Upper lobe of left lung (tissue), 6 donors: Measurements from ENCODE around the gene TRIM38. TPM values are rescaled to one million over a fixed set of nuclear protein-coding genes. Genes with fewer than 3 reads are reported as not detected.

ENCODE experiments used
- ATAC-seq, 2 donors: fragments of 200-7000 bp; cut with Tn5 transposase; one replicate each; pipeline ENCODE4 v1.9.1; 2022; ENCODE audit warnings: mild to moderate bottlenecking in 2 of 2, moderate library complexity in 2 of 2; ENCODE audit not compliant: low FRiP score in 2 of 2
- DNase-seq, 2 donors: peaks; one replicate each; pipeline ENCODE4 v3.0.0-alpha.2; 2019 to 2020
- H3K27ac ChIP-seq, 4 donors: fragments of 200-600 bp; sonication (generic); one replicate each; pipeline ENCODE4 v1.5.1; 2016 to 2019
- H3K27me3 ChIP-seq, 4 donors: fragments of 200-600 bp; sonication (generic); one replicate each; pipeline ENCODE4 v1.5.1; 2017 to 2019
- H3K36me3 ChIP-seq, 4 donors: fragments of 200-600 bp; sonication (generic); one replicate each; pipeline ENCODE4 v1.5.1; 2016 to 2019
- H3K4me1 ChIP-seq, 4 donors: fragments of 200-600 bp; sonication (generic); one replicate each; pipeline ENCODE4 v1.5.1; 2018 to 2019
- H3K4me3 ChIP-seq, 4 donors: fragments of 200-600 bp; sonication (generic); one replicate each; pipeline ENCODE4 v1.5.1; 2017 to 2019; ENCODE audit warnings: mild to moderate bottlenecking in 2 of 4, moderate library complexity in 1 of 4
- H3K9me3 ChIP-seq, 4 donors: fragments of 200-600 bp; sonication (generic); one replicate each; pipeline ENCODE4 v1.5.1; 2018 to 2019
- EP300 ChIP-seq, 4 donors: sonication (generic); formaldehyde crosslinking; IDR thresholded peaks; one replicate each; pipeline ENCODE4 v1.5.1; 2017; ENCODE audit warnings: antibody characterized with exemption in 4 of 4, control low read depth in 2 of 4
- POLR2A ChIP-seq, 4 donors: fragments of 450-650 bp; IDR thresholded peaks; one replicate each; pipeline ENCODE4 v1.5.1; 2016 to 2017; ENCODE audit warnings: antibody characterized with exemption in 4 of 4, mild to moderate bottlenecking in 2 of 4
- POLR2AphosphoS5 ChIP-seq, 2 donors: sonication (generic); formaldehyde crosslinking; IDR thresholded peaks; one replicate each; pipeline ENCODE4 v1.5.1; 2017; ENCODE audit warnings: antibody characterized with exemption in 2 of 2
- WGBS, 2 donors: methylation state at CpG; one replicate each; pipeline ENCODE4 v1.1.5; 2017 to 2018; 5-methylcytosine and 5-hydroxymethylcytosine counted together
- total RNA-seq, 6 donors: library from RNA; depleted of rRNA in 4 of 6; stranded (reverse); fragments of >200 nt in 4 of 6; gene quantifications; one replicate each; pipeline versions ENCODE4 v1.1.0 to v1.2.1, GENCODE V29; 2016 to 2021
- TF ChIP-seq, protein P1 (sequence below), 6 experiments: fragments of 450-650 bp in 4 of 6; fragments of 200-600 bp in 2 of 6; sonication (generic) in 2 of 6; IDR thresholded peaks; one replicate each; pipeline ENCODE4 v1.5.1; 2016 to 2019; ENCODE audit warnings: antibody characterized with exemption in 6 of 6
- donor health status: DM: no; HTN: no; CAD: no; lungs with moderate emphysema.
- donor health status: DM: no; HTN: yes; CAD: no; lungs with severe emphysema.

Gene TRIM38
- total RNA-seq, 6 donors from 2014 or later = 9.0 to 22.0 (median 14.7) TPM

DNA sequence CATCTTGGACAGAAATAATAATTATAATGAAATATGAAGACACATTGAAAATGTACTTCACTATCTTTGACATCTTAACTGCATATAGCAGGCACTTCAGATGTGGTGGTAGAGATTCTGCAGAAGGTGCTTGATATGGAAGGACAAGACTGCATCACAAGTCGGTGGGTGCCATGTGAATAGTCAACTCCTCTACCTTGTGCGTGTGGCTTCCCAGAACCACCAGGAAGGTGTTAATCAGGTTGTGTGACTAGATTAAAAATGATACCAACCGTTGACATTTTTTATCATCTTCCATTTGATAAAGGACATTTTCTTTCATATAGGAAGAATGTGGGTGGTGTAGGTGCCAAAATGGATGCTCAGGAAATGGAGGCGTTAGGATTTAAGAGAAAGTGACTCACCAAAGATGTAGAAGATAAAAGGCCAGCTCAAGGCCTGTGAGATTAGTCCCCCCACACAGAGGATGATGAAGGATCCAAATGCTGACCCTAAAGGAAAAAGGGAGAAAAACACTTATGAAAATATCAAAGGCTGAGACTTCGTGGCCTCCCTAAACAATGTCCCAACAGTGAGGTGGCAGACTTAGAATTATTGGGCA lies 44.4 kb upstream of the TRIM38 start:
- TF ChIP-seq, protein P1, sequence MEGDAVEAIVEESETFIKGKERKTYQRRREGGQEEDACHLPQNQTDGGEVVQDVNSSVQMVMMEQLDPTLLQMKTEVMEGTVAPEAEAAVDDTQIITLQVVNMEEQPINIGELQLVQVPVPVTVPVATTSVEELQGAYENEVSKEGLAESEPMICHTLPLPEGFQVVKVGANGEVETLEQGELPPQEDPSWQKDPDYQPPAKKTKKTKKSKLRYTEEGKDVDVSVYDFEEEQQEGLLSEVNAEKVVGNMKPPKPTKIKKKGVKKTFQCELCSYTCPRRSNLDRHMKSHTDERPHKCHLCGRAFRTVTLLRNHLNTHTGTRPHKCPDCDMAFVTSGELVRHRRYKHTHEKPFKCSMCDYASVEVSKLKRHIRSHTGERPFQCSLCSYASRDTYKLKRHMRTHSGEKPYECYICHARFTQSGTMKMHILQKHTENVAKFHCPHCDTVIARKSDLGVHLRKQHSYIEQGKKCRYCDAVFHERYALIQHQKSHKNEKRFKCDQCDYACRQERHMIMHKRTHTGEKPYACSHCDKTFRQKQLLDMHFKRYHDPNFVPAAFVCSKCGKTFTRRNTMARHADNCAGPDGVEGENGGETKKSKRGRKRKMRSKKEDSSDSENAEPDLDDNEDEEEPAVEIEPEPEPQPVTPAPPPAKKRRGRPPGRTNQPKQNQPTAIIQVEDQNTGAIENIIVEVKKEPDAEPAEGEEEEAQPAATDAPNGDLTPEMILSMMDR (IDR thresholded peaks at IDR 0.05) = no peak
- TF ChIP-seq POLR2AphosphoS5 (IDR thresholded peaks at IDR 0.05) (no peak), POLR2A (IDR thresholded peaks at IDR 0.05) (no peak), EP300 (IDR thresholded peaks at IDR 0.05) (no peak)
- no peaks in the 10 kb centered on the region for H3K27me3 ChIP-seq
- H3K4me1 ChIP-seq = no peaks in the 10 kb centered on the region
- no peaks in the 10 kb centered on the region for H3K36me3 ChIP-seq
- no peaks in the 10 kb centered on the region for H3K9me3 ChIP-seq
- DNase-seq = no peak
- WGBS, 2 donors = 69 to 70% methylated on average over 5 of the region's 5 CpGs
- no peak overlapping the region for H3K27ac ChIP-seq
- no peak overlapping the region for H3K4me3 ChIP-seq
- ATAC-seq = no peak

DNA sequence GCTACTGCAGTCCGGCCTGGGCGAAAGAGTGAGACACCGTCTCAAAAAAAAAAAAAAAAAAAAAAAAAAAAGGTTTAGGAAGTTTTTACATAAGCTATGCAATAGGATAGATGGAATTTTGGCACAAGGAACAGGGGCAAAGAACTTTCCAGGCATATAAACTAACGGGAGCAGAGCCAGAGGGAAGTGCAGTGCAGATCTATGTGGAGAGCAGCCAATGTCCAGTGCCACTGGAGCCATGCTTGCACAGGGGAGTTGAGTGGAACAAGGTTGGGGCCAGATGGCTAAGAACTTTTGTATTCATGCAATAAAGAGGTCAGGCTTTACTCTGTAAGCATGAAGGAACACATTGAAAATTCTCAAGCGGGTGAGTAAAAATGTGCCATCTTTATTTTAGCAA lies 42.9 kb upstream of the TRIM38 start:
- TF ChIP-seq POLR2AphosphoS5 (IDR thresholded peaks at IDR 0.05) (no peak), POLR2A (IDR thresholded peaks at IDR 0.05) (no peak)
- TF ChIP-seq, protein P1 (IDR thresholded peaks at IDR 0.05) = no peak
- H3K27ac ChIP-seq = no peak overlapping the region
- no peaks in the 10 kb centered on the region for H3K4me1 ChIP-seq
- 83 to 96% methylated on average over 4 to 5 of the region's 5 CpGs for WGBS, 2 donors
- no peaks in the 10 kb centered on the region for H3K36me3 ChIP-seq
- H3K9me3 ChIP-seq = no peaks in the 10 kb centered on the region
- ATAC-seq = no peak
- H3K27me3 ChIP-seq = no peaks in the 10 kb centered on the region
- H3K4me3 ChIP-seq = no peak overlapping the region
- DNase-seq = no peak

DNA sequence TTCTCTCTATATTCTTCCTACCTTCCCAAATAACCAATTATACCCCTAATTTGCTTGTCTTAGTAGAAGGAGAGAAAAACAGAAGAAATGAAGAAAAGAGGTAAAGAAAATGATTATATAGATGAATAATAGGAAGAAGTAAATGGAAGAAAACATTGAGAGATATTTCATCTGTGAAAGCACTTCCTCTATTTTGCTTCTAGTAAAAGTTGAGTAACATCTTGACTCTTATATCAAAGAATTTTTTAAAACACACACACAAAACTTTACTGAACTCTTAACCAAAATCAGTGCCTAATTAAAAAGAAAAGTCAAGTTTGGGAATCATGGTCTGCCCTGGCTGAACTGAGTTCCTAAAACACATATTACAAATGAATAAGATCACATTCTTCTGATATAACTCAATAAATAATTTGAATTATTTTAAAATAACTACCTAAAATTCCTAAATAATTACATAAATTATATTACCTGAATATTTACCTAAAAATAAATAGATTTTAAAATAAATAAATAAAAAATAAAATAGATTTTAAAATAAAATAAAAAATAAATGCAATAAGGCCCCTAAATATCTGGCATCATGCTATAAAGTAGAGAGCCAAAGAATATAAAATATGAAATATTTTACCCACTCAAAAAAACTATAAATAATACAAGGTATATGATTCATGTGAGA lies 40.9 kb upstream of the TRIM38 start:
- H3K27ac ChIP-seq = no peak overlapping the region
- DNase-seq (no peak), ATAC-seq (no peak)
- H3K36me3 ChIP-seq = no peaks in the 10 kb centered on the region
- H3K9me3 ChIP-seq = no peaks in the 10 kb centered on the region
- TF ChIP-seq EP300 (IDR thresholded peaks at IDR 0.05) = no peak
- TF ChIP-seq POLR2A (IDR thresholded peaks at IDR 0.05) = no peak
- TF ChIP-seq, protein P1 (IDR thresholded peaks at IDR 0.05) = no peak
- no peak for TF ChIP-seq POLR2AphosphoS5 (IDR thresholded peaks at IDR 0.05)
- no peak overlapping the region for H3K4me3 ChIP-seq
- H3K27me3 ChIP-seq = no peaks in the 10 kb centered on the region
- no peaks in the 10 kb centered on the region for H3K4me1 ChIP-seq

DNA sequence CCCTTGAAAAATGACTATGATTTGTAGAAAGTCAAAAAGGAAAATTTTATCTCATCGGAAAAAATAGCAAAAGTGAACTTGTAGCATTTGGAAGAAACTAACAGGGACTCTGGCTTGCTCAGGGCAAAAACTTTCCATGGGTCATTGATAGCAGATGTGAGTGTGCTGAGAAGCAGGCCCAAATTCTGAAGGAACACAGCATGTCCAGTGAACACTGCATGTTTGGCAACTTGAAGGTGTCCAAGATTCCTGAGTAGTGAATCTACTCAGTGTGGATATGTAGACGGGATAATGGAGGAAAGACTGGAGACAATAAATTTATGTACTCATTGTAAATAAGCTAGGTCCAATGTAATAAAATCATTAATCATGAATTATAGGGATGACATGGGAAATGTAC lies 40.3 kb upstream of the TRIM38 start:
- no peaks in the 10 kb centered on the region for H3K27me3 ChIP-seq
- ATAC-seq = peak in 1 of 2 donors; percentile 35
- H3K4me1 ChIP-seq = no peaks in the 10 kb centered on the region
- H3K27ac ChIP-seq = no peak overlapping the region
- no peaks in the 10 kb centered on the region for H3K36me3 ChIP-seq
- 80% methylated on average over 2 of the region's 2 CpGs for WGBS, 2 donors
- H3K9me3 ChIP-seq = no peaks in the 10 kb centered on the region
- H3K4me3 ChIP-seq = no peak overlapping the region
- no peak for DNase-seq
- TF ChIP-seq POLR2A (IDR thresholded peaks at IDR 0.05) (no peak), POLR2AphosphoS5 (IDR thresholded peaks at IDR 0.05) (no peak), EP300 (IDR thresholded peaks at IDR 0.05) (no peak)
- TF ChIP-seq, protein P1 (IDR thresholded peaks at IDR 0.05) = no peak

DNA sequence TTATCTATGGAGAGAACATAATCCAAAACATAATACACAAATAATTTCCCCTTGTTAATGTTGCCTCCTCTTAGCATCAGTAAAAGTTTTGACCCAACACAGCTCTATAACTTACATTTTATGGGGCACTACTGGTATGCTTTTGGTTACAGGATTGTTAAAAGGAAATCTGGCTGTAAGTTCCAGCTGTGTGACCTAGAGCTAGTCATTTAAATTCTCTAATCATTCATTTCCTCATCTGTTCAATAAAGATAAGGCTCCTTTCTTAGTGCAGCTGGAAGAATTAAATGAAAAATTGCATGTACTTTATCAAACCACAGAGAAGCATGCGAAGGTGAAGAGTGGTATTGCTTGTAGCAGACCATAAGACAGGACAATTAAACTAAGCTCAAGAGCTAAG lies 36.7 kb upstream of the TRIM38 start:
- WGBS, 2 donors = 41 to 42% methylated on average over 1 of the region's 1 CpG
- ATAC-seq (no peak), DNase-seq (no peak)
- H3K27me3 ChIP-seq = no peaks in the 10 kb centered on the region
- TF ChIP-seq POLR2A (IDR thresholded peaks at IDR 0.05) = no peak
- no peaks in the 10 kb centered on the region for H3K36me3 ChIP-seq
- no peaks in the 10 kb centered on the region for H3K4me1 ChIP-seq
- no peak overlapping the region for H3K27ac ChIP-seq
- H3K4me3 ChIP-seq = no peak overlapping the region
- no peaks in the 10 kb centered on the region for H3K9me3 ChIP-seq
